HG02642 (cell line): Measurements from ENCODE around the gene KLHL29.
A peak's percentile ranks its signal among the peaks of the same experiment; 100 is the strongest.

Experiments
- ATAC-seq: cut with Tn5 transposase; IDR thresholded peaks from one replicate; pipeline ENCODE4 v1.9.1; 2021; ENCODE audit warnings: mild to moderate bottlenecking; ENCODE audit not compliant: unreplicated experiment, poor library complexity

Gene KLHL29

GRCh38 chr2:23523373-23524260, 138.6 kb downstream of the KLHL29 start:
- ATAC-seq, result no peak

GRCh38 chr2:23524261-23524706, 139.3 kb downstream of the KLHL29 start:
- ATAC-seq, result no peak

GRCh38 chr2:23525137-23525765, 140.3 kb downstream of the KLHL29 start:
- no peak for ATAC-seq

GRCh38 chr2:23526114-23526513, 141.1 kb downstream of the KLHL29 start:
- ATAC-seq, result no peak

- no peak for ATAC-seq
Observed at GRCh38 chr2:23526835-23527790, 142.1 kb downstream of the KLHL29 start.

GRCh38 chr2:23528171-23528570, 143.2 kb downstream of the KLHL29 start:
- no peak for ATAC-seq

- no peak for ATAC-seq
Observed at GRCh38 chr2:23528690-23529089, 143.7 kb downstream of the KLHL29 start.

GRCh38 chr2:23529659-23530058, 144.7 kb downstream of the KLHL29 start:
- no peak for ATAC-seq

- no peak for ATAC-seq
Observed at GRCh38 chr2:23530206-23530908, 145.4 kb downstream of the KLHL29 start.

- no peak for ATAC-seq
Observed at GRCh38 chr2:23530909-23531276, 145.9 kb downstream of the KLHL29 start.

- no peak for ATAC-seq
Observed at GRCh38 chr2:23531280-23531679, 146.3 kb downstream of the KLHL29 start.

- ATAC-seq, result no peak
Observed at GRCh38 chr2:23531881-23532280, 146.9 kb downstream of the KLHL29 start.

GRCh38 chr2:23532391-23533337, 147.7 kb downstream of the KLHL29 start:
- peak; percentile 63 for ATAC-seq

GRCh38 chr2:23533338-23533695, 148.3 kb downstream of the KLHL29 start:
- no peak for ATAC-seq

GRCh38 chr2:23534771-23535170, 149.8 kb downstream of the KLHL29 start:
- no peak for ATAC-seq

GRCh38 chr2:23536326-23536725, 151.3 kb downstream of the KLHL29 start:
- ATAC-seq, result no peak

GRCh38 chr2:23537991-23538390, 153.0 kb downstream of the KLHL29 start:
- no peak for ATAC-seq

- ATAC-seq, result no peak
Observed at GRCh38 chr2:23538566-23538965, 153.6 kb downstream of the KLHL29 start.

GRCh38 chr2:23540804-23541360, 155.9 kb downstream of the KLHL29 start:
- ATAC-seq, result no peak
